Upper lobe of right lung (tissue), 1 donor: ENCODE results near the gene KCNJ12. TPM values are rescaled to one million over a fixed set of nuclear protein-coding genes. Genes with fewer than 3 reads are reported as not detected.
"Not testable (repeated sequence)": the region's sequence is repeated elsewhere in the genome, so short reads cannot be mapped to it uniquely, and the experiment has no call there.

Source experiments
- ATAC-seq: fragments of 200-7000 bp; cut with Tn5 transposase; one replicate; pipeline ENCODE4 v1.9.1; 2020; ENCODE audit warnings: mild to moderate bottlenecking, moderate library complexity
- DNase-seq: peaks from one replicate; pipeline ENCODE4 v3.0.0-alpha.2; 2020
- H3K27ac ChIP-seq: fragments of 200-600 bp; one replicate; pipeline ENCODE4 v1.8.0; 2022
- H3K27me3 ChIP-seq: fragments of 200-600 bp; one replicate; pipeline ENCODE4 v1.8.0; 2022; ENCODE audit warnings: mild to moderate bottlenecking
- H3K36me3 ChIP-seq: fragments of 200-600 bp; one replicate; pipeline ENCODE4 v1.8.0; 2022
- H3K4me1 ChIP-seq: fragments of 200-600 bp; one replicate; pipeline ENCODE4 v1.8.0; 2022
- H3K4me3 ChIP-seq: fragments of 200-600 bp; one replicate; pipeline ENCODE4 v1.8.0; 2022; ENCODE audit warnings: mild to moderate bottlenecking
- H3K9me3 ChIP-seq: fragments of 200-600 bp; one replicate; pipeline ENCODE4 v1.8.0; 2022
- intact Hi-C: fragments of 100-400 bp; cut with DNase I; formaldehyde crosslinking; loops from one replicate; pipeline ENCODE4 v1.11.0; 2022
- total RNA-seq: library from RNA; stranded (reverse); fragmentation: NEBNext Ultra II Directional; extraction: Animal tissue kit (Norgen Biotek cat#: 25700); gene quantifications from one replicate; pipeline ENCODE4 v1.2.1, GENCODE V29; 2021
- TF ChIP-seq, protein P1 (sequence below): fragments of 200-600 bp; IDR thresholded peaks from one replicate; pipeline ENCODE4 v1.8.0; 2022; ENCODE audit warnings: antibody characterized with exemption
- donor health status: DM: no; HTN: yes; CAD: no; lungs with severe emphysema.

Gene KCNJ12
- total RNA-seq, 1 donor from 2014 or later: 2.5 TPM

- H3K27me3 ChIP-seq, H3K9me3 ChIP-seq, H3K4me1 ChIP-seq, H3K4me3 ChIP-seq, ATAC-seq, H3K27ac ChIP-seq, H3K36me3 ChIP-seq, DNase-seq, intact Hi-C loops: not testable (repeated sequence)
These were observed 62.3 kb downstream of the KCNJ12 start for GRCh38 chr17:21438316-21439014.

GRCh38 chr17:21439015-21439336 lies 62.8 kb downstream of the KCNJ12 start:
- H3K9me3 ChIP-seq, H3K36me3 ChIP-seq, H3K27ac ChIP-seq, DNase-seq, H3K4me3 ChIP-seq, intact Hi-C loops, H3K27me3 ChIP-seq, H3K4me1 ChIP-seq: not testable (repeated sequence)
- ATAC-seq: peak; percentile 40

DNA sequence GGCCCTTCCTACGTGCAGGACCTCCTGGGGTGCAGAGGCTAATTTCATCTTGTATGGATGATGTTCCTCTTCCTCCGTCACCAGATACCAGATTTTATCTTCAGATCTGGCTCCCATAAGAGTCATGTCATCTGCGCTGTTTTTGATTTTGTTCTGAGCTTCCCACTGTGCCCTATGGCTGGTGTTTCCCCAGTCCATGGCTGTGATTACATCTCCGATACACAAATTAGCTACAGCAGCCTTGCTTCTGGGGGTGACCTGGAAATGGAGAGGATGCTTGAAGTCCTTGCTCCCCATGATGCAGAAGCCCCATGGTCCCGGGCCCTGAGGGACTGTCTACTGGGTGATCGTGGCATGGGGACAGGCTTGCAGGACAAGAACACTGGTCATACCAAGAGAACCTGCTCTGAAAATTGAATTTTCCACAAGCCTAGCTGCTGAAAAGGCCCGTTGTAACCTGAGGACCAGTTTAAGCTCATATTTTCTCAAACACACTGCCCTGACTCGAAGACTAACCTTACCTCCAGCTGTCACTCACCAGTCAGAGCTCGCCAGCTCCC lies 69.0 kb downstream of the KCNJ12 start:
- no peak for ATAC-seq
- H3K27me3 ChIP-seq: no peaks in the 10 kb centered on the region
- no peak for DNase-seq
- H3K4me3 ChIP-seq: no peak overlapping the region
- TF ChIP-seq, protein P1, sequence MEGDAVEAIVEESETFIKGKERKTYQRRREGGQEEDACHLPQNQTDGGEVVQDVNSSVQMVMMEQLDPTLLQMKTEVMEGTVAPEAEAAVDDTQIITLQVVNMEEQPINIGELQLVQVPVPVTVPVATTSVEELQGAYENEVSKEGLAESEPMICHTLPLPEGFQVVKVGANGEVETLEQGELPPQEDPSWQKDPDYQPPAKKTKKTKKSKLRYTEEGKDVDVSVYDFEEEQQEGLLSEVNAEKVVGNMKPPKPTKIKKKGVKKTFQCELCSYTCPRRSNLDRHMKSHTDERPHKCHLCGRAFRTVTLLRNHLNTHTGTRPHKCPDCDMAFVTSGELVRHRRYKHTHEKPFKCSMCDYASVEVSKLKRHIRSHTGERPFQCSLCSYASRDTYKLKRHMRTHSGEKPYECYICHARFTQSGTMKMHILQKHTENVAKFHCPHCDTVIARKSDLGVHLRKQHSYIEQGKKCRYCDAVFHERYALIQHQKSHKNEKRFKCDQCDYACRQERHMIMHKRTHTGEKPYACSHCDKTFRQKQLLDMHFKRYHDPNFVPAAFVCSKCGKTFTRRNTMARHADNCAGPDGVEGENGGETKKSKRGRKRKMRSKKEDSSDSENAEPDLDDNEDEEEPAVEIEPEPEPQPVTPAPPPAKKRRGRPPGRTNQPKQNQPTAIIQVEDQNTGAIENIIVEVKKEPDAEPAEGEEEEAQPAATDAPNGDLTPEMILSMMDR: no peak
- no peaks in the 10 kb centered on the region for H3K9me3 ChIP-seq
- intact Hi-C loops: no loop called here
- H3K36me3 ChIP-seq: no peaks in the 10 kb centered on the region
- H3K27ac ChIP-seq: no peak overlapping the region
- no peaks in the 10 kb centered on the region for H3K4me1 ChIP-seq

DNA sequence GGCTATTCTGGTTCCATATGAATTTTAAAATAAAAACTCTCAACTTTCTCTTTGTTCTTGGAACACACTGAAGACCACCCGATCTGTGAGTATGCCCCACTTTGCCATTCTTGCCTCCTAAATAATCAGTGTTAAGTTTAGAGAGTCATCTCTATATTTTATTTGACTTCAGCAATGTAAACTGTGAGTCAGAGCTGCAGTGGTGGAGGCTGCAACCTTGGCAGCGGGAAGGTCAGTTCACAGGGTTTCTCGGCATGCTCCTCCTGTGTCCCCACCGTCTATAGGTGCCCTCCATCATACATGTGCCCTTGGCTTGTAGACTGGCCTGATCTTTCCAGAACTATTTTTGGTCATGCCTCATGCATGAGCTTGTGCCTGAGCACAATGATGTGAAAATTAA lies 71.4 kb downstream of the KCNJ12 start:
- H3K4me3 ChIP-seq, DNase-seq, H3K27me3 ChIP-seq, ATAC-seq, H3K9me3 ChIP-seq, H3K27ac ChIP-seq, H3K4me1 ChIP-seq, intact Hi-C loops, H3K36me3 ChIP-seq: not testable (repeated sequence)

DNA sequence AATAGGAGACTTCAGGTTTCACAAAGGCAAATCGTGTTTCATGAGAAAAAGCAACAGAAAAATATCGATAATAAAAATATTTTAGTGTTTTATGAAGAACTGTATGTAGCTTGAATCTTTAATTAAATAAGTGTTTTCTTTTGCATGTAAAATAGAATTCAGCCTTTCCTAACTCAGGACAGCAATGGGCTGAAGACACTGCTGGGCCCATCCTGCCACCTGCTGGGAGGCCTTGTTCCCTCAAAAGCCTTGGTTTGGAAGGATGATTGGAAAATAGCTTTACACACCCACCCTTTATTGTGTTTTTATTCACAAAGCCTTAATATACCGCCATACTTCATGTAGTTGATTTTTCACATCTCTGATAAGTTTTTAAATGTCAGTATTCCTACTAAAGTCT lies 73.7 kb downstream of the KCNJ12 start:
- H3K4me1 ChIP-seq, H3K4me3 ChIP-seq, DNase-seq, H3K27me3 ChIP-seq, intact Hi-C loops, H3K36me3 ChIP-seq, H3K9me3 ChIP-seq, H3K27ac ChIP-seq, ATAC-seq: not testable (repeated sequence)
- TF ChIP-seq, protein P1: peak; percentile 52

- Histone ChIP-seq H3K36me3 (no peaks in the 10 kb centered on the region), H3K27me3 (peaks cover 6% of the 10 kb centered on the region), H3K27ac (no peak overlapping the region), H3K4me3 (no peak overlapping the region), H3K4me1 (peaks cover 4% of the 10 kb centered on the region), H3K9me3 (no peaks in the 10 kb centered on the region)
- intact Hi-C loops: no loop called here
- DNase-seq (no peak), ATAC-seq (no peak)
- TF ChIP-seq, protein P1: no peak
These were observed 75.8 kb downstream of the KCNJ12 start for GRCh38 chr17:21451975-21452374.

DNA sequence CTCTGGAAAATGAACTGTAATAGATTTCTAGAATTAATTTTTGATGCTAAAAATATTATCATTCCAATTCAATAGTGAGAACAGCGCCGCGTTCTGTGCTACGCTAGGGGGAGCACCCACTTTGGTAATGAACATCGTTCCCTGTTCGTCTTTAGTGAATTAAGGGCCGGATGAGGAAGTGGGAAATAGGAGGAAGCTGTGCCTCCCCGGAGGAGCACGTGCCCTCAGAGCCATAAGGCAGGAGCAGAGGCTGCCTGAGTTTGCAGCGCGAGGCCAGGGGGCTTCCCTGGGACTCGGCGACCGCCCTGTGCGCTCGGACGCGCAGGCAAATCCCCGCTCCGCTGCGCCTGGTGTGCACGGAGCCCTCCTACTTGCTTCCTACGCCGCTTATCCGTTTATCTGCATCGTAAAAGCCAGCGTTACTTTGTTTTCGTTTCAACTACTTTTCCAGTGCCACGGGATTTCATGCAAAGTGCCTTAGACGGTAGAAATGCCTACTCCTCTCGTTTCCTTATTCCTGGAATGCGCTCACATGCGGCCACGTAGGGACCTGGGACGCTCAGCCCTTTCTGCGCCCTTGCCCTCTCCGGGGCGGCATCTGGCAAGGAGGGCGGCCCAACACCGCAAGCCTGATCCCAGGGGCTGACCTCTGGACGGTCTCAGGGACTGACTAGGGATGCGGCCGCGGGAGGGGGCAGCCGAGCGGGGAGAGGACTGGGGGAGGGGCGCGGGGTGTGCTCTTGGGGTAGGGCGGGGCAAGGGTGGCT lies 76.4 kb downstream of the KCNJ12 start:
- no peak overlapping the region for H3K27ac ChIP-seq
- peaks cover 6% of the 10 kb centered on the region for H3K27me3 ChIP-seq
- TF ChIP-seq, protein P1: peak; percentile 61
- ATAC-seq: peak; percentile 71
- H3K36me3 ChIP-seq: no peaks in the 10 kb centered on the region
- intact Hi-C loops: no loop called here
- peak; percentile 75 for DNase-seq
- peak overlapping the region; percentile 24 for H3K4me3 ChIP-seq
- H3K4me1 ChIP-seq: peaks cover 9% of the 10 kb centered on the region
- no peaks in the 10 kb centered on the region for H3K9me3 ChIP-seq
